ENCODE measurements around the gene DDX3Y. TPM values are rescaled to one million over a fixed set of nuclear protein-coding genes. Genes with fewer than 3 reads are reported as not detected.

Gene DDX3Y
- polyA plus RNA-seq (2014; cell fraction: cytosol; rRNA removed): not detected in 2 replicates
- not detected in 2 replicates for polyA plus RNA-seq (2014; cell fraction: nucleus; rRNA removed)

DNA sequence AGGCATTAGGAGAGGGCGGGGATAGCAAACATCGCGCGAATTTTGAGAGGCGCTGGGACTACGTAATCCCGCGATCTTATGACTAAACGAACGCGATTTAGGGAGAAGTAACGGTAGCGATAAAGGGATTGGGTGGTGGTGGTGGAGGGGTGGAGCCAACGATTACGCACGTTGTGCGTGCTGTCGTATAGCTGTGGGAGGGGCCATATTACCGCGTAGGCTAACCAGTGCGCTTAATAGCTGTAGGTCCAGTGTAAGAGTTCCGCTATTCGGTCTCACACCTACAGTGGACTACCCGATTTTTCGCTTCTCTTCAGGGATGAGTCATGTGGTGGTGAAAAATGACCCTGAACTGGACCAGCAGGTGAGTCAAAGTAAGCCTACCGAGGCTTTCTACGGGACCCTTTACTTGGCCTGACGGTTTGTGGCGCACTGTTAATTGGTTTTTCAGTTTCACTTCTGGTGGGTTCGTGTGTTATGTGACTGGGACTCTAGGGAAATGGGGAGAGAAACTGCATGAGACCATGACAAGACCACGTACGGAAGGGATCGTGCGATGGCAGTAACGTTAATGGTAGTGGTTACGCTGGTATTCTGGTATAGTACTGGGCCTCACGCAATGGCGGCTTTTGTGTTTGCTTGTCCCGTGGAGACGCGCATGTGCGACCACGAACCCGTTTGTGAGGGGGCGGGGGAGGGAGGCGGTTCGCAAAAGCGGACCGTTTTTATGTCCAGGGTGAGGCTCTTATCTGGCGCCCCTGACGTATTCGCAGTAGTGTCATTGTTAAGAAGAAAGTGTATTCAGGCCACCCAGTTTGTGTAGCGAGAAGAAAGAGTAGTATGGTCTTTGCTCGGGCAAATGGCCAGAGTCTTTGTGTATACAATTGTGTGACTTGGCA, at the start of gene DDX3Y:
Gene DDX3Y (plus strand): TSS at position 251 of the 899 bp plus-strand sequence. CDS start 69 bp downstream, at position 320.
- no peak for DNase-seq (ENCODE audit: low spot score)

- no peak for DNase-seq (ENCODE audit: low spot score)
Measured at GRCh38 chrY:12855791-12856275, 48.8 kb upstream of the DDX3Y start.

GRCh38 chrY:12867960-12868359, 36.7 kb upstream of the DDX3Y start:
- no peak for DNase-seq (ENCODE audit: low spot score)

DNA sequence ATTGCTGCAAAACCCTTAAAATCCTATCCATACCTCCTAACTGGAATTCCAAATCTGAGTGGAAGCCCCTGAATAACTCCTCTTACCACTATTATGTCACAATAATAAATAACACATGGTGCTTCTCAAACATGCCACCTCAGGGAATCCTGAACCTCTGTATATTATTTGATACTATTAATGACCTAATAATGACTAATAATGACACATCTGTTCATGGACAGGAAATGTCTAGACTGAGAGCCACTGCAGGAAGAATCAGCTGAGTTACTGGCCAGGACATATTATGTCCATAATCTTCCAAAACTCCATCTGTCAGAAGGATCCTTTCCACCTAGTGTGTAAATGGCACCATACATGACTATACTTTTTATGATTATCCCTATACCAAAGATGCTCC, 7.7 kb upstream of the DDX3Y start:
- no peak for DNase-seq (ENCODE audit: low spot score)

DNA sequence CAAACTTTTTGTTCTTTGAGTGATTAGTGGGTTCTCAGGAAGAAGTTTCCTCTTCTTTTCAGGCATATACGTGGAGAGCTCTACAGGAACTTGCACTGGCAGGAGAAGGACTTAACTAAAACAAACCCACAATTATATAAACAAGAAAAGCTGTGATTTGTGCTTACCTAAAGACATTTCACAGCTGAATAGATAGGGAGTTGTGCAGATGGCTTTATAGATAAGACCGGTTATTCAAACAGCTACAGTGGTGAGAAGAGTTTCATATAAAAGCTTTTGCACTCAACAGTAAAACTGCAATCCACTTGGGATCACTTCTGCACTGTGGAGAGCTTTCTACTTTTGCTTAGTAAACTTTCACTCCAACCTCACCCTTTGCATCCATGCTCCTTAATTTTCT, 6.1 kb upstream of the DDX3Y start:
- DNase-seq (ENCODE audit: low spot score): no peak

GRCh38 chrY:12905517-12905872, 827 bp downstream of the DDX3Y start:
- no peak for DNase-seq (ENCODE audit: low spot score)

- no peak for DNase-seq (ENCODE audit: low spot score)
Measured at GRCh38 chrY:12905895-12906294, 1.2 kb downstream of the DDX3Y start.

- DNase-seq (ENCODE audit: low spot score): no peak
Measured at GRCh38 chrY:12913541-12913940, 8.9 kb downstream of the DDX3Y start.

DNA sequence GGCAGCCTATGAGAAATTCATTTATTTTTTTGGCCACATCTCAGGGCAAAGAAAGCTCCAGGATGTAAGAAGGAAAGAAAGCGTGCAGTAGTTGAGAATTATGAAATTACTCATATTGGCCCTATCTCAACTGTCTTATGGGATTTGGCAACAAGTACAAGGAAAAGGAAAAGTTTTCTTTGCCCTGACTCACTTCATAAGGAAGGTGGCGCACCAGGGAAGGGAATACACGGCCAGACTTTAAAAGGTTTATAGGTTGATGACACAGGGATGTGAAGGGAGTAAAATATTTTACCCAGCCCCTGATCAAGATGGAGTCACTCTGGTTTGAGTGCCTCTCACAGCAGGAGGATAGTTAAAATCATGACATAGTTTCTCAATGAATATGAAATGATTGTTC, 23.4 kb downstream of the DDX3Y start:
- DNase-seq (ENCODE audit: low spot score): no peak

DNA sequence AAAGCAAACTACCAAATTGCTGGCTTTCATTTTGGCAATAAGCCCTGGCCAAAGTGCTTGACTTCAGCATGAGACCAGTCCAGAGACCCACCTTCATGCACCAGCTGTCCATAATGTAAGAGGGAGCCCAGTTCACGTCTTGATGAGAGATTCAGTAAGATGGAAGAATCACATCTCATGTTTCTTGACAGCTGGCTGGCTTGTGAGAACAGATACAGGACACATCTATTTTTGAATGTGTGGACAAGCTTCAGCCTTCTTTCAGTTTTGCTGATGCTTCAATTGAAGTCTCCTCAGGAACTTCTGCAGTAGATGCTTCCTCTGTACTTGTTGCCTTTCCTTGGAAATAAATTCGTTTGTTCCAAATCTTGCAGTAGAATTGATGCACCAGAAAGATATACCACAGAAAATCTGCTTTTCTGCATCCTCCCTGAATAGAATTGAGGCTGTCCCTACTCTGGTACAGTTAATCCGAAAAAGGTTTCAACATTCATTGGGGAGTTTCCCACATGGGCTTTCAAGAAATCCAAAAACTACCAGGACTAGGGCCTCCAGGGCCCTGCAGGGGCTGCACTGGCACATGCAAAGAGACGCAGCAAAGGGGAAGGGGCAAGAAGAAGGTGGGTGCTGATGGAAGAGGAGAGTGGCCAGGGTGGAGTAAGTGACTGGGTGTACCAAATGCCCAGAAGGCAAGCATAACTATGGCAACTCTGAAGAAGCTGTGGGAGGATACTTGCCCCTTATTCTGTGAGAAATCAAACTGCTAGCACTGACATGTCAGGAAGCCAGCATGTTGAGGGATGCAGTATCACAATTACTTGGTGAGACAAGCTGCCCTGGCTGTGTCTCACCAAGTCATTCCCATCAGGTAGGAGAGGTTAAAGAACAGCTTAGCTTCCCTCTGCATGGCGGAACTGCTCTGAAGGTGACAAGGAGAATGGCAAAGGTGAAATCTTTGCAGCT, 37.3 kb downstream of the DDX3Y start:
- no peak for DNase-seq (ENCODE audit: low spot score)
